Epithelial cell of proximal tubule (primary cell): ENCODE data around the gene TMEM131. TPM values are rescaled to one million over a fixed set of nuclear protein-coding genes. Genes with fewer than 3 reads are reported as not detected.
A peak's percentile ranks its signal among the peaks of the same experiment; 100 is the strongest.

ENCODE experiments used
- DNase-seq: peaks from one replicate; pipeline ENCODE4 v3.0.0-alpha.2; 2011; ENCODE audit warnings: low read depth
- H3K4me3 ChIP-seq: 2 replicates; pipeline ENCODE4 v1.5.1; 2011; ENCODE audit warnings: low read depth, mild to moderate bottlenecking, low read length
- CTCF ChIP-seq: conservative IDR thresholded peaks from 2 replicates; pipeline ENCODE4 v1.5.1; 2012; ENCODE audit warnings: low read depth, mild to moderate bottlenecking, low read length
- total RNA-seq: library from RNA; depleted of rRNA; stranded (reverse); fragments of >200 nt; gene quantifications from 2 replicates; pipeline ENCODE4 v1.2.3, GENCODE V29; 2015

Gene TMEM131
- total RNA-seq, 1 donor from 2014 or later, result 16.0 TPM

- TF ChIP-seq CTCF, result no peak
- no peak for DNase-seq
Observed at GRCh38 chr2:97732436-97733340, 263.1 kb downstream of the TMEM131 start.

GRCh38 chr2:97731274-97732020 is 264.3 kb downstream of the TMEM131 start:
- no peak for TF ChIP-seq CTCF
- H3K4me3 ChIP-seq, result no peak overlapping the region
- DNase-seq, result no peak

More at GRCh38 chr2:97732436-97733340, 263.1 kb downstream of the TMEM131 start:
- no peak overlapping the region for H3K4me3 ChIP-seq

- no peak for TF ChIP-seq CTCF
- DNase-seq, result peak; percentile 12
- no peak overlapping the region for H3K4me3 ChIP-seq
Observed at GRCh38 chr2:97730245-97730644, 265.5 kb downstream of the TMEM131 start.

GRCh38 chr2:97728091-97728731 is 267.5 kb downstream of the TMEM131 start:
- no peak overlapping the region for H3K4me3 ChIP-seq
- DNase-seq, result no peak
- TF ChIP-seq CTCF, result no peak

- no peak overlapping the region for H3K4me3 ChIP-seq
- no peak for DNase-seq
- no peak for TF ChIP-seq CTCF
Observed at GRCh38 chr2:97727296-97727695, 268.5 kb downstream of the TMEM131 start.

- no peak for TF ChIP-seq CTCF
- no peak overlapping the region for H3K4me3 ChIP-seq
- no peak for DNase-seq
Observed at GRCh38 chr2:97726261-97727064, 269.3 kb downstream of the TMEM131 start.
